Measurements from ENCODE around the gene TRPV4.

- TF ChIP-seq CTCF (IDR thresholded peaks at IDR 0.05 in 2 of 3, conservative IDR thresholded peaks at IDR 0.05 in 1 of 3; ENCODE audit: control insufficient read depth in 2 of 3, extremely low read depth in 1 of 3, insufficient read depth in 1 of 3, low read depth in 3 of 3, low read length in 3 of 3) (no peak), RBBP5 (conservative IDR thresholded peaks at IDR 0.05) (no peak), POLR2AphosphoS5 (IDR thresholded peaks at IDR 0.05; ENCODE audit: low read length) (no peak), POLR2A (IDR thresholded peaks at IDR 0.05; ENCODE audit: low read depth, low read length) (no peak), TAF1 (IDR thresholded peaks at IDR 0.05; ENCODE audit: borderline replicate concordance, low read depth, low read length) (no peak), ZNF274 (IDR thresholded peaks at IDR 0.05; ENCODE audit: insufficient read depth, insufficient read length) (no peak)
- TF ChIP-seq, protein P1, sequence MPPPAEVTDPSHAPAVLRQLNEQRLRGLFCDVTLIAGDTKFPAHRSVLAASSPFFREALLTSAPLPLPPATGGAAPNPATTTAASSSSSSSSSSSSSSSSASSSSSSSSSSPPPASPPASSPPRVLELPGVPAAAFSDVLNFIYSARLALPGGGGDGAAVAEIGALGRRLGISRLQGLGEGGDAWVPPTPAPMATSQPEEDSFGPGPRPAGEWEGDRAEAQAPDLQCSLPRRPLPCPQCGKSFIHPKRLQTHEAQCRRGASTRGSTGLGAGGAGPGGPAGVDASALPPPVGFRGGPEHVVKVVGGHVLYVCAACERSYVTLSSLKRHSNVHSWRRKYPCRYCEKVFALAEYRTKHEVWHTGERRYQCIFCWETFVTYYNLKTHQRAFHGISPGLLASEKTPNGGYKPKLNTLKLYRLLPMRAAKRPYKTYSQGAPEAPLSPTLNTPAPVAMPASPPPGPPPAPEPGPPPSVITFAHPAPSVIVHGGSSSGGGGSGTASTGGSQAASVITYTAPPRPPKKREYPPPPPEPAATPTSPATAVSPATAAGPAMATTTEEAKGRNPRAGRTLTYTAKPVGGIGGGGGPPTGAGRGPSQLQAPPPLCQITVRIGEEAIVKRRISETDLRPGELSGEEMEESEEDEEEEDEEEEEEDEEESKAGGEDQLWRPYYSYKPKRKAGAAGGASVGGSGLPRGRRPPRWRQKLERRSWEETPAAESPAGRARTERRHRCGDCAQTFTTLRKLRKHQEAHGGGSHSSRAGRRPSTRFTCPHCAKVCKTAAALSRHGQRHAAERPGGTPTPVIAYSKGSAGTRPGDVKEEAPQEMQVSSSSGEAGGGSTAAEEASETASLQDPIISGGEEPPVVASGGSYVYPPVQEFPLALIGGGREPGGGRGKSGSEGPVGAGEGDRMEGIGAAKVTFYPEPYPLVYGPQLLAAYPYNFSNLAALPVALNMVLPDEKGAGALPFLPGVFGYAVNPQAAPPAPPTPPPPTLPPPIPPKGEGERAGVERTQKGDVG (CRISPR knock-in tag; IDR thresholded peaks at IDR 0.05), result no peak
These were observed 96.1 kb downstream of the TRPV4 start for GRCh38 chr12:109737126-109737525.

Data from GM12878 (cell line).